Breast epithelium (tissue), 3 donors: ENCODE data around the gene TRIP12.

ENCODE experiments used
- POLR2A ChIP-seq: fragments of 450-650 bp; IDR thresholded peaks from one replicate; pipeline ENCODE4 v1.6.1; 2016; ENCODE audit warnings: antibody characterized with exemption, mild to moderate bottlenecking, moderate library complexity
- TF ChIP-seq, protein P1 (sequence below), 3 donors: fragments of 450-650 bp; IDR thresholded peaks; one replicate each; pipeline ENCODE4 v1.5.1; 2016 to 2017; ENCODE audit warnings: antibody characterized with exemption in 3 of 3, mild to moderate bottlenecking in 3 of 3, moderate library complexity in 3 of 3

GRCh38 chr2:229719926-229720647 is 201.7 kb downstream of the TRIP12 start:
- no peak for TF ChIP-seq POLR2A
- TF ChIP-seq, protein P1, sequence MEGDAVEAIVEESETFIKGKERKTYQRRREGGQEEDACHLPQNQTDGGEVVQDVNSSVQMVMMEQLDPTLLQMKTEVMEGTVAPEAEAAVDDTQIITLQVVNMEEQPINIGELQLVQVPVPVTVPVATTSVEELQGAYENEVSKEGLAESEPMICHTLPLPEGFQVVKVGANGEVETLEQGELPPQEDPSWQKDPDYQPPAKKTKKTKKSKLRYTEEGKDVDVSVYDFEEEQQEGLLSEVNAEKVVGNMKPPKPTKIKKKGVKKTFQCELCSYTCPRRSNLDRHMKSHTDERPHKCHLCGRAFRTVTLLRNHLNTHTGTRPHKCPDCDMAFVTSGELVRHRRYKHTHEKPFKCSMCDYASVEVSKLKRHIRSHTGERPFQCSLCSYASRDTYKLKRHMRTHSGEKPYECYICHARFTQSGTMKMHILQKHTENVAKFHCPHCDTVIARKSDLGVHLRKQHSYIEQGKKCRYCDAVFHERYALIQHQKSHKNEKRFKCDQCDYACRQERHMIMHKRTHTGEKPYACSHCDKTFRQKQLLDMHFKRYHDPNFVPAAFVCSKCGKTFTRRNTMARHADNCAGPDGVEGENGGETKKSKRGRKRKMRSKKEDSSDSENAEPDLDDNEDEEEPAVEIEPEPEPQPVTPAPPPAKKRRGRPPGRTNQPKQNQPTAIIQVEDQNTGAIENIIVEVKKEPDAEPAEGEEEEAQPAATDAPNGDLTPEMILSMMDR (IDR thresholded peaks at IDR 0.05): no peak
